H1 (cell line): ENCODE results near the gene PIK3C2G. TPM values are rescaled to one million over a fixed set of nuclear protein-coding genes. Genes with fewer than 3 reads are reported as not detected.

Source experiments
- CTCF ChIA-PET: fragments of 300-600 bp; sonication (Branson Sonifier 250); formaldehyde crosslinking; loops from one replicate; lab custom pipeline; 2021; ENCODE audit not compliant: partially characterized antibody; lab: Charles Lee
- POLR2A ChIA-PET: fragments of 300-600 bp; sonication (Branson Sonifier 250); formaldehyde crosslinking; loops from one replicate; lab custom pipeline; 2021; ENCODE audit warnings: inconsistent platforms; ENCODE audit not compliant: partially characterized antibody; lab: Charles Lee
- DNase-seq, 2 experiments: peaks; one replicate each; pipeline versions ENCODE4 v3.0.0 to v3.0.0-alpha.2; 2010 to 2022; ENCODE audit warnings: low spot score in 2 of 2, low read depth in 1 of 2, mixed read lengths in 1 of 2
- FAIRE-seq: peaks from 2 replicates; lab custom pipeline; 2011; peaks lifted over from hg19 to GRCh38; lab: Jason Lieb, UNC
- H2AFZ ChIP-seq: 2 replicates; pipeline ENCODE4 v1.8.1; 2012; ENCODE audit warnings: low read length, inconsistent platforms
- H2AK5ac ChIP-seq: 2 replicates; pipeline ENCODE4 v1.6.1; 2013; ENCODE audit warnings: low read depth, low read length
- H2BK120ac ChIP-seq: replicated peaks from 2 replicates; pipeline ENCODE3; 2013; ENCODE audit warnings: low read depth, low read length, inconsistent platforms
- H2BK12ac ChIP-seq: 2 replicates; pipeline ENCODE4 v1.6.1; 2013; ENCODE audit warnings: low read depth, low read length
- H2BK15ac ChIP-seq: 2 replicates; pipeline ENCODE4 v1.6.1; 2013; ENCODE audit warnings: low read length
- H2BK20ac ChIP-seq: 2 replicates; pipeline ENCODE4 v1.6.1; 2013; ENCODE audit warnings: low read length
- H2BK5ac ChIP-seq: 2 replicates; pipeline ENCODE4 v1.6.1; 2013; ENCODE audit warnings: low read depth, low read length
- H3K14ac ChIP-seq: 2 replicates; pipeline ENCODE4 v1.6.1; 2013; ENCODE audit warnings: inconsistent platforms; ENCODE audit not compliant: insufficient read length
- H3K18ac ChIP-seq: 2 replicates; pipeline ENCODE4 v1.6.1; 2013; ENCODE audit warnings: low read length; ENCODE audit errors: extremely low read depth
- H3K23ac ChIP-seq: 2 replicates; pipeline ENCODE4 v1.6.1; 2013; ENCODE audit warnings: inconsistent platforms; ENCODE audit not compliant: insufficient read length
- H3K23me2 ChIP-seq: 2 replicates; pipeline ENCODE4 v1.6.1; 2013; ENCODE audit warnings: low read depth, low read length
- H3K27ac ChIP-seq: 2 replicates; pipeline ENCODE4 v1.6.1; 2011; ENCODE audit warnings: low read depth, low read length, inconsistent platforms
- H3K27me3 ChIP-seq, 4 experiments: replicated peaks in 1 of 4; 1 replicate in 1 of 4; 2 replicates in 3 of 4; pipeline versions ENCODE4 v1.6.1 to v1.8.1; 2011 to 2013; ENCODE audit warnings: low read length in 3 of 4, mild to moderate bottlenecking in 3 of 4, inconsistent platforms in 2 of 4, mixed read lengths in 2 of 4, moderate library complexity in 1 of 4; ENCODE audit not compliant: control insufficient read depth in 3 of 4, insufficient read depth in 3 of 4; ENCODE audit errors: extremely low read depth in 1 of 4
- H3K36me3 ChIP-seq, 4 experiments: 2 replicates each; pipeline versions ENCODE4 v1.6.1 to v1.8.1; 2011 to 2013; ENCODE audit warnings: mild to moderate bottlenecking in 4 of 4, low read length in 3 of 4, moderate library complexity in 2 of 4, control low read depth in 1 of 4, inconsistent platforms in 1 of 4; ENCODE audit not compliant: insufficient read depth in 4 of 4, control insufficient read depth in 2 of 4
- H3K4ac ChIP-seq: replicated peaks from 2 replicates; pipeline ENCODE3; 2013; ENCODE audit warnings: low read length, low read depth, mixed read lengths, inconsistent platforms; ENCODE audit not compliant: insufficient read length
- H3K4me1 ChIP-seq, 4 experiments: replicated peaks in 1 of 4; 1 replicate in 1 of 4; 2 replicates in 3 of 4; pipeline versions ENCODE4 v1.6.1 to v1.8.1; 2011 to 2013; ENCODE audit warnings: low read length in 3 of 4, inconsistent platforms in 2 of 4, mixed read lengths in 1 of 4; ENCODE audit not compliant: insufficient read depth in 4 of 4, control insufficient read depth in 3 of 4
- H3K4me2 ChIP-seq, 2 experiments: 2 replicates each; pipeline versions ENCODE4 v1.6.1 to v1.8.1; 2011 to 2013; ENCODE audit warnings: low read depth in 2 of 2, low read length in 2 of 2, control low read depth in 1 of 2, inconsistent platforms in 1 of 2, mild to moderate bottlenecking in 1 of 2; ENCODE audit not compliant: insufficient read depth in 1 of 2
- H3K4me3 ChIP-seq, 4 experiments: fragments of 200-600, 300-600 bp in 1 of 4; sonication (generic), shearing (Covaris generic), sonication (Bioruptor Twin) in 1 of 4; 2 replicates each; pipeline versions ENCODE4 v1.5.1 to v1.8.1; 2011 to 2016; ENCODE audit warnings: low read length in 4 of 4, low read depth in 3 of 4, control low read depth in 2 of 4, inconsistent platforms in 2 of 4, mild to moderate bottlenecking in 2 of 4, mixed read lengths in 1 of 4, moderate library complexity in 1 of 4; ENCODE audit not compliant: insufficient read depth in 2 of 4; ENCODE audit errors: extremely low read depth in 1 of 4
- H3K56ac ChIP-seq: replicated peaks from 2 replicates; pipeline ENCODE3; 2013; ENCODE audit warnings: low read depth, mild to moderate bottlenecking, mixed read lengths, low read length, inconsistent platforms; ENCODE audit not compliant: insufficient read length
- H3K79me1 ChIP-seq: 2 replicates; pipeline ENCODE4 v1.6.1; 2013; ENCODE audit warnings: low read depth, low read length, control low read depth
- H3K79me2 ChIP-seq, 2 experiments: 2 replicates each; pipeline versions ENCODE4 v1.6.1 to v1.8.1; 2012 to 2013; ENCODE audit warnings: low read length in 2 of 2, mild to moderate bottlenecking in 2 of 2, inconsistent platforms in 1 of 2; ENCODE audit not compliant: insufficient read depth in 2 of 2, control insufficient read depth in 1 of 2
- H3K9ac ChIP-seq, 4 experiments: replicated peaks in 1 of 4; 1 replicate in 1 of 4; 2 replicates in 3 of 4; pipeline versions ENCODE4 v1.6.1 to v1.8.1; 2011 to 2013; ENCODE audit warnings: low read depth in 3 of 4, low read length in 3 of 4, control low read depth in 2 of 4, mild to moderate bottlenecking in 2 of 4, moderate library complexity in 2 of 4, inconsistent platforms in 1 of 4; ENCODE audit errors: extremely low read depth in 1 of 4
- H3K9me3 ChIP-seq, 2 experiments: 2 replicates each; pipeline versions ENCODE4 v1.6.1 to v1.8.1; 2012 to 2013; ENCODE audit warnings: mild to moderate bottlenecking in 2 of 2, moderate library complexity in 2 of 2, control low read depth in 1 of 2, inconsistent platforms in 1 of 2, low read depth in 1 of 2, low read length in 1 of 2, mixed read lengths in 1 of 2; ENCODE audit not compliant: insufficient read depth in 2 of 2
- H4K20me1 ChIP-seq, 2 experiments: replicated peaks in 1 of 2; 2 replicates each; pipeline versions ENCODE3 to v1.8.1; 2011 to 2013; ENCODE audit warnings: inconsistent platforms in 2 of 2, low read length in 2 of 2, mild to moderate bottlenecking in 1 of 2; ENCODE audit not compliant: insufficient read depth in 2 of 2, control insufficient read depth in 1 of 2
- H4K5ac ChIP-seq: 2 replicates; pipeline ENCODE4 v1.6.1; 2013; ENCODE audit warnings: low read length, low read depth, mixed read lengths, inconsistent platforms; ENCODE audit not compliant: insufficient read length
- H4K8ac ChIP-seq: 2 replicates; pipeline ENCODE4 v1.8.0; 2013; ENCODE audit warnings: mild to moderate bottlenecking, moderate library complexity, low read length, inconsistent platforms; ENCODE audit not compliant: insufficient read depth; ENCODE audit errors: extremely low read depth
- H4K91ac ChIP-seq: replicated peaks from 2 replicates; pipeline ENCODE3; 2013; ENCODE audit warnings: low read length, mixed read lengths, inconsistent platforms; ENCODE audit not compliant: insufficient read length
- CBX5 ChIP-seq: fragments of 300-800, 300-1000 bp; sonication (generic); IDR thresholded peaks from 2 replicates; pipeline ENCODE4 v1.7.1; 2016; ENCODE audit warnings: antibody characterized with exemption, low read length, low read depth
- CHD1 ChIP-seq: IDR thresholded peaks from 2 replicates; pipeline ENCODE4 v1.6.1; 2012; ENCODE audit warnings: low read depth, low read length, improper control_type of control experiment
- CTBP2 ChIP-seq: IDR thresholded peaks from 2 replicates; pipeline ENCODE4 v1.7.0; 2011; ENCODE audit warnings: borderline replicate concordance, mild to moderate bottlenecking, moderate library complexity, mixed read lengths, low read length; ENCODE audit not compliant: insufficient read depth, insufficient read length
- E2F6 ChIP-seq: IDR thresholded peaks from 2 replicates; pipeline ENCODE4 v1.6.1; 2012; ENCODE audit warnings: inconsistent platforms
- GABPA ChIP-seq: IDR thresholded peaks from 2 replicates; pipeline ENCODE4 v1.6.1; 2011; ENCODE audit warnings: mild to moderate bottlenecking, low read length, moderate library complexity, borderline replicate concordance; ENCODE audit not compliant: insufficient read depth
- GTF2F1 ChIP-seq: IDR thresholded peaks from 2 replicates; pipeline ENCODE4 v1.6.1; 2012; ENCODE audit warnings: low read depth, low read length, improper control_type of control experiment, borderline replicate concordance
- HDAC2 ChIP-seq, 2 experiments: fragments of 300-600 bp in 1 of 2; sonication (generic) in 1 of 2; IDR thresholded peaks; 2 replicates each; pipeline ENCODE4 v1.6.1; 2011 to 2012; ENCODE audit warnings: low read depth in 2 of 2, low read length in 2 of 2, mild to moderate bottlenecking in 2 of 2, moderate library complexity in 2 of 2, borderline replicate concordance in 1 of 2, inconsistent platforms in 1 of 2
- MAX ChIP-seq: IDR thresholded peaks from 2 replicates; pipeline ENCODE4 v1.6.1; 2012; ENCODE audit warnings: inconsistent platforms
- RAD21 ChIP-seq, 2 experiments: IDR thresholded peaks in 1 of 2; conservative IDR thresholded peaks in 1 of 2; 2 replicates each; pipeline ENCODE4 v1.6.1; 2011; ENCODE audit warnings: low read depth in 2 of 2, low read length in 2 of 2, improper control_type of control experiment in 1 of 2, inconsistent platforms in 1 of 2, mild to moderate bottlenecking in 1 of 2, moderate library complexity in 1 of 2
- SIN3A ChIP-seq, 2 experiments: IDR thresholded peaks in 1 of 2; conservative IDR thresholded peaks in 1 of 2; 2 replicates each; pipeline ENCODE4 v1.6.1; 2011 to 2012; ENCODE audit warnings: low read length in 2 of 2, improper control_type of control experiment in 1 of 2, low read depth in 1 of 2, mild to moderate bottlenecking in 1 of 2
- SP2 ChIP-seq: IDR thresholded peaks from 2 replicates; pipeline ENCODE4 v1.6.1; 2012; ENCODE audit warnings: mild to moderate bottlenecking, low read length, inconsistent platforms
- YY1 ChIP-seq: IDR thresholded peaks from 2 replicates; pipeline ENCODE4 v1.6.1; 2011; ENCODE audit warnings: low read depth, mild to moderate bottlenecking, low read length
- WGBS, 2 experiments: shearing (Covaris generic) in 1 of 2; methylation state at CpG; one replicate each; pipeline versions ENCODE4 v1.1.6 to v1.1.7; 2013 to 2015; ENCODE audit warnings: low lambda C conversion rate in 2 of 2, mixed read lengths in 2 of 2, inconsistent platforms in 1 of 2, low coverage in 1 of 2, missing lambda C conversion rate in 1 of 2; ENCODE audit not compliant: insufficient replicate concordance in 2 of 2, insufficient coverage in 1 of 2, insufficient read length in 1 of 2; ENCODE audit errors: extremely low coverage in 1 of 2, missing lambda C conversion rate in 1 of 2; 5-methylcytosine and 5-hydroxymethylcytosine counted together
- polyA plus RNA-seq, 7 experiments: library from polyadenylated mRNA; depleted of rRNA in 3 of 7; stranded (reverse) in 5 of 7; unstranded in 2 of 7; fragments of >200 nt in 5 of 7; fragments of 200-250 nt in 2 of 7; gene quantifications; 1 replicate in 5 of 7; 2 replicates in 1 of 7; 4 replicates in 1 of 7; pipeline versions ENCODE4 v1.2.1 to v1.2.3, GENCODE V29; 2011 to 2013; ENCODE audit warnings: missing spikeins in 2 of 7, mixed read lengths in 2 of 7
- total RNA-seq: library from RNA; stranded (reverse); fragmentation: NEBNext Ultra II Directional; extraction: Animal tissue kit (Norgen Biotek cat#: 25700); gene quantifications from 2 replicates; pipeline ENCODE4 v1.2.1, GENCODE V29; 2021

The PIK3C2G gene
- total and polyA plus RNA-seq, 2 of the 8 experiments (the other 6 are each of a cell fraction or from before 2014, with no cell fraction given), result not detected

GRCh38 chr12:18280728-18281127 is 19.4 kb downstream of the PIK3C2G start:
- no peaks in the 10 kb centered on the region for H3K36me3 ChIP-seq
- H2BK5ac ChIP-seq, result no peak overlapping the region
- WGBS, 2 experiments, result 100% methylated on average over 1 of the region's 1 CpG; no CpG with 5 or more reads in 1 of the 2 experiments
- H3K56ac ChIP-seq, result no peak overlapping the region
- H2BK12ac ChIP-seq, result no peak overlapping the region
- no peak overlapping the region for H3K23ac ChIP-seq
- no peak for FAIRE-seq
- H3K27ac ChIP-seq, result no peak overlapping the region
- H4K5ac ChIP-seq, result no peak overlapping the region
- H2AFZ ChIP-seq, result no peak overlapping the region
- no peaks in the 10 kb centered on the region for H3K27me3 ChIP-seq
- no peak overlapping the region for H3K14ac ChIP-seq
- H2BK20ac ChIP-seq, result no peak overlapping the region
- no peaks in the 10 kb centered on the region for H3K79me1 ChIP-seq
- ChIA-PET POLR2A (no interaction called here), CTCF (interaction anchor here (1.0 kb wide), 1 partner anchor 12 kb away, joined by 3 read pairs; no protein-coding TSS in a partner anchor)
- no peak overlapping the region for H4K91ac ChIP-seq
- no peak overlapping the region for H3K4me3 ChIP-seq
- no peaks in the 10 kb centered on the region for H4K20me1 ChIP-seq
- H2BK15ac ChIP-seq, result no peak overlapping the region
- H3K4ac ChIP-seq, result no peak overlapping the region
- DNase-seq, result no peak
- peaks cover 0 to 4% (median 0%) of the 10 kb centered on the region in 4 experiments; a peak in 2 of 7 replicates for H3K4me1 ChIP-seq
- H3K79me2 ChIP-seq, result no peaks in the 10 kb centered on the region
- no peak overlapping the region for H2BK120ac ChIP-seq
- no peaks in the 10 kb centered on the region for H3K23me2 ChIP-seq
- no peak overlapping the region for H3K18ac ChIP-seq
- H3K4me2 ChIP-seq, result no peak overlapping the region
- no peak overlapping the region for H2AK5ac ChIP-seq
- no peak overlapping the region for H4K8ac ChIP-seq
- no peak overlapping the region for H3K9ac ChIP-seq
- no peaks in the 10 kb centered on the region for H3K9me3 ChIP-seq
- no peak for TF ChIP-seq YY1
- TF ChIP-seq SIN3A (conservative IDR thresholded peaks at IDR 0.05 in 1 of 2, IDR thresholded peaks at IDR 0.05 in 1 of 2; ENCODE audit: low read depth in 1 of 2, low read length in 2 of 2), result no peak
- no peak for TF ChIP-seq RAD21 (IDR thresholded peaks at IDR 0.05 in 1 of 2, conservative IDR thresholded peaks at IDR 0.05 in 1 of 2; ENCODE audit: low read depth in 2 of 2, low read length in 2 of 2)
- TF ChIP-seq HDAC2 (IDR thresholded peaks at IDR 0.05; ENCODE audit: borderline replicate concordance in 1 of 2, low read depth in 2 of 2, low read length in 2 of 2), result no peak
- no peak for TF ChIP-seq MAX
- TF ChIP-seq GTF2F1, result no peak
- TF ChIP-seq GABPA, result no peak
- no peak for TF ChIP-seq E2F6
- no peak for TF ChIP-seq CHD1
- no peak for TF ChIP-seq CBX5
- no peak for TF ChIP-seq SP2
- TF ChIP-seq CTBP2, result no peak
